Measurements from ENCODE around the gene YBX2.
A peak's percentile ranks its signal among the peaks of the same experiment; 100 is the strongest.

Gene YBX2

DNA sequence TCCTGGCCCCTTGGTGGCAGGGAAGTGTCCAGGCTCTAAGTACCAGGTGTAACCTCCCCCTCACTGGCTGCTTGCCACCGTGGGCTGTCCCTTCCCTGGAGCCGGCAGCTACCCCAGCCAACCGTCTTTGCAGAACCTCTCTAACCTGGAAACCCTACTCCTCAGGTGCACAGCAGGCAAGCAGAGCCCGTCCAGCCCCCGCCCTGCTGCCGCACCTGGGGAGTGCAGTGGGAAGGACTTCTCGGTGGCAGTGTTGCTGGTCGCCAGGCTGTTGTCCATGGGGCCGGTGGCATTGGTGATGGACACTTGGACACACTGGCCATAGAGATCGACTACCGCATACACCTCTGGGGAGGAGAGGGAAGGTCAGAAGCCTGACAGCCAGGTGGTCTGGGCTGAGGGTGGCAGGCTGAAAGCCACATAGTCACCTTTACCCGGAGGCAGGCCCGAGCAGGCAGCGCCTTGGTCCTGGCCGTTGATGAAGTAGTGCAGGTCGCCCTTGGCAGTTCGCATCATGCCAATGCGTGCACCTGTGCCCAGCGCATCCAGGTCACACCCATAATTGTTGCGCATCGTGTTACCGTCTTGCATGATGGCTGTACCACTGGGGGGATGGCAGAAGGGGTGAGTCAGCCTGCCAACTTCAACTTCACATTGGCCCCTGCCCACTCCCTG is 28.2 kb upstream of the YBX2 start:
- no peak for DNase-seq (ENCODE audit: low spot score)

DNA sequence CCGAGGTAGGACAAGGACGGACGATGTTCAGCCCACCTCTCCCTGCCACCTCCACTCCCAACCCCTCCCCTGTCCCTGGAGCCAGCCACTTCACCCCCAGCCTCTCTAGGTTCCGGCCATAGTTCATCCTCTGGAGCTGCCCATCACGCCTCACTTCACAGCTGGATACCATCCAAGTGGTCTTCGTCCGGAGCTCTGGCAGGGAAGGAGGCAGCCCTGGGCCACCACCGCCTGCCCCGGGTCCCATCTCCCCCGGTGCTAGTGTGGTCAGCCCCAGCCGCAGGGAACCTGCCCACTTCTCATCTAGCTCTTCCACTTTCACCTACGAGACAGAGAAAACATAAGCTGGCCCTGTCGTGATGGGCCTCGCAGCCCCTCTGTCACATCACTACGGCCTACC is 27.0 kb upstream of the YBX2 start:
- no peak for DNase-seq (ENCODE audit: low spot score)

DNA sequence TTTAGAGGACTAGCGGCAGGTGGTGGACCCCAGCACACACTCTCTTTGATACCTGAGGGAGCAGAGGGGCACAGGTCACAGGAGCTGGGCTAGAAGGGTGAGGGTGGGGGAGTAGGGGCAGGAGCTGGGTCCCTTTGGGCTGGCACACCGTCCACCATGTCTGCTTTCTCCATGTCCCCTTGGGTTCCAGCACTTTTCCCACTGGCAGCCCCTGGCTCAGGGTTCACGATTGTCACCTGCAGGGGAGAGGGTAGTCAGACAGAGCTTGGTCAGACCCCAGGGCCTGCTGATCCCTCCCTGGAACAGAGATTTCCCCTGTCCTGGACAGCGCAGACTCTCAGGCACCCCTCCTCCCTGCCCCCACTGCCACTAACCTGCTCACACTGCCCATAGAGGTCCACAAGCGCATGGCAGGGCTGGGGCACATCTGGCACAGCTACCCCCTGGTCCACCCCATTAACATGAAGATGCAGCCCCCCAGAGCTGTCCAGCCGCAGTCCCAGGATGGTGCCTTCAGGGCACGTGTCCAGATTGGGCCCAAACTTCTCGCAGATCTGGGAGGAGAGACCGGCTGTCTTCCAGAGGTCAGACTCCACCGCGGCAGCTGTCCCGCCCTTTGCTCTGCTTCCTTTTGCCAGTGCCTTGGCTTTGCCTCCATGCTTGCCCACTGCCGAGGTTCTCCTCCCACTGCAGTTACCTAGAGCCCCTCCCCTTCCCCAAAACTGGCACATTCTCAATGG is 23.9 kb upstream of the YBX2 start:
- no peak for DNase-seq (ENCODE audit: low spot score)

DNA sequence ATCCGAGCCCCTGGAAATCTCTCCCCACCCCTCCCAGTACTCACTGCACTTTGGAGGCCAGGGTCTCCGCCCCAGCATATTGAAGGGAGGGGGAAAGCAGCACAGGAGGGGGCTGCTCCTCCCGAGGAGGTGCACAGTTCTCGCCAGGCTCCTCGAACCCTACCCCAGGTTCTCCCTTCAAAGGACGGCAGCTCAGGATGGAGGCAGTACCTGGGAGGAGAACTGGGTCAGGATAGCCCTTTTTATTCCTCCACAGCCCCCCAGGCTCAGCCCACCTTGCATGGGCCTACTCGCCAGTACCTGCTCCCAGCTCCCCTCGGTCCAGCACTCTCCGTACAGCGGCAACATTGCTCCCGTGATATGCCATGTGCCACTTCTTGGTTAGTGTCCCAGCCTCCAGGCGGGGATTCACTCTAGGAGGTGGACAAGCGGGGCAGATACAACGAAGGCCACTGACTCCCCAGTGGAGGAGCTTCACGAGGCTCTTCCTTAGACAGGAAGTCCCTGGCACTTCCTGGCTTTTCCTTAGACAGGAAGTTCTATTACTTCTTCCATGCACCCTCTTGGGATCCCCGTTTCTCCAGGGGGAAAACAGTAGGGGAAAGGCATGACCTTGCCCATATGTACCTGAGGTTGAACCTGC is 22.8 kb upstream of the YBX2 start:
- no peak for DNase-seq (ENCODE audit: low spot score)

DNA sequence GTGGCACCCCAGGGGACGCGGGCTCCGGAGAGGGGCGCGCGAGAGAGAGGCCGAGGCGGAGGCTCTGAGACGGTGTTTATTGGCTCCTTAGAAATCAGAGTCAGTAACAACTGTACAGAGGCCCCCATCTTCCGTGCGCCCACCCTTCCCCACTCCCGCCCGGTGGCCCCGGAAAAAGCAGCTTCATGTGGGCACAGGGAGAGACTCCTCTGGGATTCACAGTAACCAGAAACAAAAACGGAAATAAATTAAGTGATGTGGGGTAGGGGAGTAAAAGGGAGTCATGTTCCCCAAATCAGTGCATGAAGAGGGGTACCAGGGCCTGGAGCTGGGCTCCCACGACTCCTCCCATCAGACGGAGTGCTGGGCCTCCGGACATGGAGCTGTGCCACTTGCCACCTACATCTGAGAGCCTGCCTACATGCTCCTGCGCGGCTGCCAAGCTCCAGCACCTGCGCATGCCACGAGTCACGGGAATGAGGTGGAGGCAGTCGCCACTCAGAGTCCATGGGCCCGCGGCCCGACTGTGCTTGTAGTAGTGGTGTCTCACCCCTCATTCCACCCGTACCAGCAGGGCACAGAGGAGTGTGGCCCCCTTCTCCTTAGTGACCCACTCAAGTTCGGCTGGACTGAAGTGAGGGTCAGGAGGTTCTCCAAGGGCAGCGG is 21.3 kb upstream of the YBX2 start:
- no peak for DNase-seq (ENCODE audit: low spot score)

DNA sequence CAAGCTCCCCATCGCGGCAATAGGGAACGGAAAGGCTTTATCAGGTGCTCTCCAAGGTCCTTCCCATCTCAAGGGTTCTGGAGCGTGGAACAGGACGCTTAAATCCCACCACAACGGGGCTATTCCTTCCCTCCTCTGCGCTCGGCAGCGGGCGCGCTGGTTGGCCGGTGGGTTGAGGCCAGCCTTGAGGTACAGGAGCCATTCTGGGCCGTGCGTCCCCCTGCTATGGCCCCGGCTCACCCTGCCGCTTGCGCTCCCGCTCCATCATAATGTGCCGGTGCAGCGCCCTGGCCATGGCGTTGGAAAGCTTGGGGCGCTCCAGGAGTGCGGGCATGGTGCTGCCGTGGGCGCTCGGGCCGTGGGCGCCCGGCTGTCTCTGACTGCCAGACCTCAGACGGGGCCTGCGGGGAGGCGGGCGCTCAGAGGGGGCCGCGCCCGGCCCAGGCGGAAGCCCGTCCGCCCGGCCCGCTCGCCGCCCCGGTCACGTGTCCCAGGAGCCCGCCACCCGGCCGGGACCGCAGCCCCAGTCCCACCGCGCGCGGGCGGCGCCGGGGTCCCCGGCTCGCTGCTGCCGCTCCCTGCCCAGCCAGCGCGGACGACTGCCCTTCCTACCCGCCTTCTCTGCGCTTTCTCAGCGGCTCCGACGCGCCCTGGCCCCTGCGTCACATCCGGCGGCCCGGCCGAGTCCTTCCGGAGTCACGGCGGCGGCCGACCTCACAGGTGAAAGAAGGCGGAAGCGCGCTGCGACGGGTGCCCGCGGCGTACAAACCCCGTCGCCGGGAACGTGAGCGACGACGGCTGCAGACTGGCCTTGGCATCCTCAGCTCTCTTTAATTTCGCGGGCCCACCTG is 20.5 kb upstream of the YBX2 start, which contains the start of gene GPS2:
GPS2 (minus strand) TSS at position 642 of the 851 bp plus-strand sequence; CDS start at position 334, 308 bp downstream.
- DNase-seq (ENCODE audit: low spot score) = peak; percentile 88

DNA sequence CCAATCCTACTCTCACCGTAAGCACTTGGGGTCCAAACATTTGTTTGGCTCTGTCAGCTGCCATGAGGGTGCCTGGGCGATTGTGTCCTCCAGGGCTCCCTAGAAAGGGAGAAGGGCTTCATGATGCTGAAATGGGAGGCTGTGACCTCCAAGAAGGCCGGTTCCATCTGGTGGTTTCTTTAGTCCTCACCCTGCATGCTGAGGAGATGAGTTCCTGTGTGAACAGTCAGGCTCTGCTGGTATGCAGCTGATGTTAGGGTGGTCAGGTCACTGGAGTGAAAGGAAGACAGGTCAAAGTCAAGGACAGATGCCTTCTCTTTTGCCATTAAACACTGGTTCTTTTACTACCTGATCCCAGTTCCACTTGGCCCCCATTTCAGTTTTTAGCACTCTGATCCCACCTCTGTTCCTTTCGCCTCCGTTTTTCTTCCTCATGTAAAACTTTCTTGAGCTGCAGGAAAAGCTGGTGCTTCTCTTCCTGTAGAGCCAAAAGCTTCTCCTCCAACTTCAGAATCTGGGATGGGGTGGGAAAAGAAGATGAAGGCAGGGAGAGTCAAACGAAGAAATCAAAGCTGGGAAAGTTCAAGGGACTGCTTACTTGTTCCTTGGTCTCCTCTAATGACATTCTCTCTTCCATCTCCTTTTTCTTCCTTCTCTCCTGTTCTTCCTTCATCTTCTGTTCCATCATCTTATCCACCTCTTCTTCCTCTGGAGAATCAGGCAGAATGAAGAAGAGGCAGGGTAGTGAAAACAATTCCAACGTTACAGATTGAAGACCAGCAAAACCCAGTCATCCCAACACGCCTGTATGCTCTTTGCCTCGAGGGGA is 19.7 kb upstream of the YBX2 start:
- DNase-seq (ENCODE audit: low spot score) = no peak

DNA sequence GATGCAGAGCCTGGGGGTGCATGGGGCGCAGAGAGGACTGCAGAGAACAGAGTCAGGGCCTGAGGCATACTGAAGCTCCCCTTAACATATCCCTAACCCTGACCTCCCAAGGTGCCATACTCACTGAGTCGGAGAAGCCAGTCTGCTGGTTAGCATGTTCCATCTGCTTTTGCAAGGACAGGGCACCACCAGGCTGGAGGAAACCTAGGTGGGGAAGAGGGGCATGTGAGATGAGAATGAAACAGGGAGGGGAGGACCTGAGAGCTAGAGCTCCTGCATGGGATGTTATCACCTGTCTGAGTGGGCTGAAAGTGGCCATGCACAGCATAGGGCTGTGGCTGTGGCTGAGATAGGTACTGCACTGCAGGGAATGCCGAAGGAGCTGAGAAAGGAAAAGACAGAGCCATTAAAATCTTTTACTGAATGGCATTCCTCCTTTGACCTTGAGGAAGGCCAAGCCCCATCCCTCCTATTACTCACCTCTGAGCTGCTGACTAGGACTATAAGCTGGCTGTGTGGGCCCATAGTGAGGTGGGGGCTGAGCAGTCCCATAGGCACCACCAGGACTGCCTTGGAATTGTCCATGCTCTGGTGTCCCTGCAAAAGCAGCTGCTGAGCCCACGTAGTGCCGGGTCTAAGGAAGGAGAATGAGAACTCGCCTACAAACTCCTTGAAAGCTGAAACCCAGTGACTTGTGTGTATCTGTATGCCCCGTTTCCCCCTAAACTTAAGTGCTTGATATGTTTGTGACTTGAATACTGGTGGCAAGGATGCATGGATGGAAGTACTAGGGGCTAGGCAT is 18.9 kb upstream of the YBX2 start:
- no peak for DNase-seq (ENCODE audit: low spot score)

DNA sequence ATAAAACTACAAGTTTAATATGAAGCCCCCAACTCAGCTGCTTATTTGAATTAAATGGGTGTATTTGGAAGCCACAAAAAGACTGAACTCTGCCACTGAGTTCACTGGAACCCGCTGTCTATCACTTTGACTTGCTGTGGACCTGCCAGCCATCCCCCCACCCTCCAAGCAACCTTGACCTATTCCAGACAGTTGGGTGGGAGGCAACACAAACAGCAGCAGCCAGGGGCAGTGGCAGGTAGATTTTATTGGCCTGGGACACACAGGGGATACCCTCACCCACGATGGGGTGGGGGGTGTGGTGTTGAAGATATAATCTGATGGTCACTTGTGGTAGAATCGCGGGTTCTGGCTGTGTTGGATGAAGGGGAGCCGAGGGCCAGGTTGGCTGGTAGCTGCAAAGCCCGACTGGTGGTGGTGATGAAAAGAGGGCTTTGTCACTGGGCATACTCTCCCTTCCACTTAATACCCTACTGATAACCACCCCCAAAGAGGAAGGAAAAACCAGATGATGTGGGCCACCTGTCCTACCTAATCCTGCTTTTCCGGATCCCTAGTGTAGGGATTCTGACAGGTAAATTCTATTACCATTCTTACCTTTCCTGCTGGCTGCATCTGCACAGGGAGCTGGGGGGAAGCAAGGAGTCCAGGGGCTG is 18.1 kb upstream of the YBX2 start:
- DNase-seq (ENCODE audit: low spot score) = no peak

DNA sequence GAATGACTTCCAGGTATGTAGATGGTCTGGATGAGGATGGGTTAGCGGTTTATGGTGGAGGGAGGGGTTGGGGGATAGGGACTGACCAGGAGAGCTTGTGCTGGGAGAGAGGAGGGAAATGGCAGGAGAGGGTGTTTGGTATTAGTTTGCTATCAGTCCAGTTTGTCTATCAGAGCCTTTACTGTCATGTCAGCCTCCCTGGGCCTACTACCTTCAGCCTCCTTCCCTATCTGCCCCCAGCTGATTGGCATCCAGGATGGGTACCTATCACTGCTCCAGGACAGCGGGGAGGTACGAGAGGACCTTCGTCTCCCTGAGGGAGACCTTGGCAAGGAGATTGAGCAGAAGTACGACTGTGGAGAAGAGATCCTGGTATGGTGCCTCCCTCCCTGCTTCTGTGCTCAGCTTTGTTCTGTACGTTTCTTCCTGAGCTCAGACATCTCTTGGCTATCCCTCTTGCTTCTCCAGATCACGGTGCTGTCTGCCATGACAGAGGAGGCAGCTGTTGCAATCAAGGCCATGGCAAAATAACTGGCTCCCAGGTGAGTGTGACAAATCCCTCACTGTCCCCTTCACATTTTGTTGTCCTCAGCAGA is 16.8 kb upstream of the YBX2 start:
- no peak for DNase-seq (ENCODE audit: low spot score)

DNA sequence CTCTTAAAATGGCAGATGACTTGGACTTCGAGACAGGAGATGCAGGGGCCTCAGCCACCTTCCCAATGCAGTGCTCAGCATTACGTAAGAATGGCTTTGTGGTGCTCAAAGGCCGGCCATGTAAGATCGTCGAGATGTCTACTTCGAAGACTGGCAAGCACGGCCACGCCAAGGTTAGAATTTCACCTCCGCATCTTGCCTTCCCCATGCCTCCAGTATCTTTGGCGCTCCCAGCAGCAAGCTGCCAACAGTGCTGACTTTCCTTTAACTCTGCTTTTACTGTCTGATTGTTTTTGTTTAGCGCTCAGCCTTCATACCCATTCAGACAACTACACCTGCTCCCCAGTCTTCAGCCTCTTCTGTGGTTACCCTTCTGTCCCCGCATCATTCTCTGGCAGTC is 15.2 kb upstream of the YBX2 start:
- DNase-seq (ENCODE audit: low spot score) = no peak

DNA sequence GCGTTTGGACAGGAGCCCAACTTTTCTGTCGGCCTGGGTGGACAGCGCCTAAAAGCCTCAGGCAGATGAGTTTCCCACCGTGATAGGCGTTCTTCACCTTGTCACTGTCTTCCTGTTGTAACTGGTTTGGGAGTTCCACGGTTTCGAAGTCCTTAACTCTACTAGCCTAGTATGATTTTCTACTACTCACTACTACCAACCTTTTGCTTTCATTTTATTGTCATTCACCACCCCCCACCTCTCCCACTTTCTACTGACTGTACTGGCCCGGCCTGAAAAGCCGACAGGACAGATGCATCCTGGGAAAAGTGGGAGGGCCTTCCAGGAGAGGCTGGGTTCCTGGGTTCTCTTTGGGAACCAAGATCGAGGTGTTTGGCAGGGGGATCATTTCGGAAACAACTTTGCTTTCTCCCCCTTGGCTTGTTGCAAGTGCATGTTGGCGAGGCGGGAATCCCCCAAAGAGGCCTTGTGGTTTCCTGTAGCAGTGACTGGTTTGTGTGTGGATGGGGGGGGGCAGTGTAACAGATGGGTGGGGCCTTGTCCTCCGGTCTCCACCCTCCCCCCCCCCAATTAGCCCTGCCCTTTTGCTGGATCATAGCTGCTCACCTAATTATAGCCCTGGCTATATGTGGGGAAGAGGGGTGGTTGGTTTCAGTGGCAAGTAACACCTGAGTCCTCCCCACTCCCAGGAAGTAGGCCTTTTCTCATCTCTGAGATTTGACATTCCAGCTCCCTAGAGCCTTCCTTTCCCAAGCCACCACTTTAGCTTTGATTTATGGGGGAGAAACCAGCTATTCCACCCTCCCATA is 14.4 kb upstream of the YBX2 start:
- peak; percentile 81 for DNase-seq (ENCODE audit: low spot score)

DNA sequence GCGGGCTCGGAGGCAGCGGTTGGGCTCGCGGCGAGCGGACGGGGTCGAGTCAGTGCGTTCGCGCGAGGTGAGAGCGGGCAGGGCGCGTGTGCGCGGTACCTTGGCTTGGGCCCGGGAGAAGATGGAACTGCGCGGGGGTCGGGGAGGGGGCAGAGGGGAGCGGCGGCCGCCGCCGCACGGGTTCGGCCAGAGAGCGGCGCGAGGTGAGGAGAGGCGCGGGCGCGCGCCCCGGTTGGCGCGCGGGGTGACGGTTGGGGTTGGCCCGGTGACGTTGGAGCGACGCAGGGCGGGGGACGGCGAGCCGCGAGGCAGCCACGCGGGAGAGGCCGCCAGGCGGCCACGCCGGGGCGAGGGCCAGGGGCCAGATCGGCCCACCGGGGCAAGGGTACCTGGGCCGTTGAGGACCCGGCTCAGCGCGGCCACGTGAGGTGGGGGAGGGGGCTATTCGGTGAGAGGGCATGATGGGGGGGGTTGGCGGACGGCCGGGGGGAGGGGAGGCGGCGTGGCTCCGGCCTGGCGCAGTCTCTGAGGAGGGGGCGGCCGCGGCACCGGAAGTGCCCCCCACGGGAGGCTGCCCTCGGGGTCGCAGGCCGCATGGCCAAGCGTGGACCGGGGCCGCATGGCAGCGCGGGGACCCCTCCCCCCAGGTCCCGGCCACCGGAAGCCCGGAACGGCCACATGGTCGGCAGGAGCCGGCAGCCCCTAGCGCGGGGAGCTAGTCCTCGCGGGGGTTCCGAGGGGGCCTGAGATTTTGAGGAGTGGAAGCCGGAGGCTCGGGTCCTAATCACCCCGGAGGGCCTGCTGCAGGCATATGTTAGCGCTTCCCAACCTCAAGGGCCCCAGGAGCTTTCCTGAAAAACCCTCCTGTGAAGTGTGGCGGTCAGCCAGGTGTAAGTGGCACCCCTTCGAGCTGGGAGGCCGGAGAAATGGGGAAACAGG is 13.5 kb upstream of the YBX2 start:
- peak; percentile 16 for DNase-seq (ENCODE audit: low spot score)

DNA sequence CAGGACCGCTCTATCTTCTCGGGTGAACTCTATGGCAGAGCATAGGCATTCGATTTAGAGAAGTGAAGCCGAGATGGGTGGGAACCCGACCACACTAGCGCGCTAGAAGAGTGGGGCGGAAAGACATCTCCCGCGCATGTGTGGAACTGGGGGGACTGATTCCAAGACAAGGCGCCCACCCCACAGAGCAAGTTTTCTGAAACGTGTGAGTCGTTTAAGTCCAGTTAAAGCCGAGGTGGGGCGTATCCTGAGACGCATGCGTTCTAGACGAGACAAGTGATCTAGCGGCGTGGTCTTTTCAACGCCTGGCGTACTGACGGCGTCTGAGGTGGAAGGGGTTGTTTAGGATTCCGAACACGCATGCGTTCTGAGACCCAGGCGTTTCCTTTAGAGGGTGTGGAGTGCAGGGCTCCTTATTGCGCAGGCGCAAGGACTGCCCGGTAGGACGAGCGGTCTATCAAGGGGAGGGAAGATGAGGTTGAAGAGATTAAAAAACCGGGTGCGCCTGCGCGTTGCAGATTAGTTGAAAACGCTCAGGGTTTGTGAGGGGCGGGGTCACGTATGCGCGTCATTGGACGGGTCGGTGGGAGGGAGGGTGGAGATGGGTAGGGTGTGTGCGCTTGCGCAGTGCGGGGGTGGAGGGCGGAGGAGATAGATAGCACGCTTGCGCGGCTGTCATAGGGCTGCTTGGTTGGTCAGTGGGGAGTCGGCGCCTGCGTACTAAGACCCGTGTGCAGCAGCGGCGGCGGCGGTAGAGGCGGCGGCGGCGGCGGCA is 12.7 kb upstream of the YBX2 start, which contains the start of gene EIF5A:
EIF5A (plus strand) TSS at position 718 of the 775 bp plus-strand sequence. CDS start 2,008 bp downstream, outside the sequence.
- peak; percentile 99 for DNase-seq (ENCODE audit: low spot score)

DNA sequence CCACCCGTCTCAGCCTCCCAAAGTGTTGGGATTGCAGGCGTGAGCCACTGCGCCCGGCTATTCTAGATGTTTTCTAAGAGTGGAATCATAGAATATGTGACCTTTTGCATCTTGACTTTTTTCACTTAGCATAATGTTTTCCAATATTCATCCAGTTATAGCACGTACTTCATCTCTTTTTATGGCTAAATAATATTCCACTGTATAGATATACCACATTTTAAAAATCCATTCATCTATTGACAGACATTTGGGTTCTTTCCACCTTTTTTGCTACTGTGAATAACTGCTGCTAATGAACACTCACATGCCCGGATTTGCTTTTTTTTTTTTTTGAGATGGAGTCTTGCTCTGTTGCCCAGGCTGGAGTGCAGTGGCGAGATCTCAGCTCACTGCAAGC is 9.7 kb upstream of the YBX2 start:
- DNase-seq (ENCODE audit: low spot score) = no peak

Measured in SW480 (cell line).